Neural progenitor cell (in vitro differentiated cells): ENCODE measurements around the gene MMADHC.

Source experiments
- CTCF ChIP-seq: fragments of 200-600 bp; sonication (generic); IDR thresholded peaks from 2 replicates; pipeline ENCODE4 v1.5.1; 2017; ENCODE audit warnings: antibody characterized with exemption, mild to moderate bottlenecking
- EZH2 ChIP-seq: fragments of 200-600 bp; sonication (generic); IDR thresholded peaks from 2 replicates; pipeline ENCODE4 v1.6.1; 2017; ENCODE audit warnings: antibody characterized with exemption, mild to moderate bottlenecking, moderate library complexity

DNA sequence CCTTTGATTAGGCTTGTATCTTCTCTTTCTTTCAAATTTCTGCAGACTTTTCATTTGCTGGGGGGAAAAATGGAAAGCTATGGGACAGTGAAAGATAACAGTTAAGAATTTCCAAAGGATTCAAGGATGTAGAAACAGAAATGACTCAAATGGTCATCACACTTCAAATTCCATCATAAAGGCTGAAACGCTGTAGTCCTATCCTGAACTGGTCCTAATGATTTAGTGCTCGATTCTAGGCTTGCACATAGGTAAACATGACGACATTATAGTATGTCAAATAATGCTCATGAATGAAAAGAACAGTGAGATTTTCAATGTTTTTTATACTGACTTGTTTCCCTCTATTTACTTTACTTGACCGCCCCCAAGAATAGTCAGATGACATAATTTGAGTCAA, 15.7 kb upstream of the MMADHC start:
- TF ChIP-seq CTCF, result no peak
- TF ChIP-seq EZH2, result no peak
